Dedifferentiated amniotic fluid mesenchymal stem cell (primary cell): ENCODE measurements around the gene SMIM12.
A peak's percentile ranks its signal among the peaks of the same experiment; 100 is the strongest.
"Not testable (repeated sequence)": the region's sequence is repeated elsewhere in the genome, so short reads cannot be mapped to it uniquely, and the experiment has no call there.

Source experiments
- DNase-seq: peaks from one replicate; pipeline ENCODE4 v3.0.0-alpha.2; 2016; ENCODE audit errors: extremely low spot score

The SMIM12 gene

GRCh38 chr1:34844252-34844634 lies 15.3 kb downstream of the SMIM12 start:
- DNase-seq = no peak

DNA sequence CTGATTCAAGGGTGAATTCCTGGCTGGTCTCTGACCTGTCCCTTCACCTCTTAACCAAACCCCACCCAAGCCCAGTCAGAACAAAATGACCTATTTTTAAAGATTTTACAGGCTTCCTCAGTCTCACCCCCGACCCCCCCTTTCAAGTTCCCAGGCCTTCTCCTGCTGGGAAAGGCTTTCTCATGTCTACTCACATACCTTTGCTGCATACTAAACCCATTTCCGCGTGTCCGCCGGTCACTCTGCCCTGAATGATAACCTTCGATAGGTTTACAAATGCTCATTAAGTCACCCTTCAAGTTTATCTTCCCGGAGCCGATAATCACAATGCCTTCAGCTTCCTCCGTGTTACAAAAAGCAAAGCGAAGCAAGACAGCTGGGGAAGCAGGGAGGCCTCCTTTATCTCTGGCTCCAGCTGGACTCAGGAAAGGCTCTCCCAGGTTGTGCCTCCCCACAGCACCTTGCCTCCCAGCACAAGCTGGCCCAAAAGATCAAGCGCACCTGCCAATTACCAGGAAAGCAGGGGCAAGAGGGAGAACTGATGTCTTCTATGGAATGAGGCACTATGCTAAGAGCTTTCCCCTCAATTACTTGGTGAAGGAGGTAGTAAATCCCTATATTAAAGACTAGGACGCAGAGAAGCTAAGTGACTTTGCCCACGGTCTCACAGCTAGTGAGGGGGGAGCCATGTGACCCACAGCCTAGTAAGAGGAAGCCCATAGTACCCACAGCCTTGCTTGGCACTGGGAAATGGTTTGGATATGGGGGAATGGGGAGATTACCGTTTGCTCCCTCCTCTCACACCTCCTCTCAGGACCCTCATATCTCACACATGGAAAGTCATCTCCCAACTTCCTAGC lies 15.9 kb downstream of the SMIM12 start:
- no peak for DNase-seq

GRCh38 chr1:34842952-34843371 lies 16.6 kb downstream of the SMIM12 start:
- no peak for DNase-seq

DNA sequence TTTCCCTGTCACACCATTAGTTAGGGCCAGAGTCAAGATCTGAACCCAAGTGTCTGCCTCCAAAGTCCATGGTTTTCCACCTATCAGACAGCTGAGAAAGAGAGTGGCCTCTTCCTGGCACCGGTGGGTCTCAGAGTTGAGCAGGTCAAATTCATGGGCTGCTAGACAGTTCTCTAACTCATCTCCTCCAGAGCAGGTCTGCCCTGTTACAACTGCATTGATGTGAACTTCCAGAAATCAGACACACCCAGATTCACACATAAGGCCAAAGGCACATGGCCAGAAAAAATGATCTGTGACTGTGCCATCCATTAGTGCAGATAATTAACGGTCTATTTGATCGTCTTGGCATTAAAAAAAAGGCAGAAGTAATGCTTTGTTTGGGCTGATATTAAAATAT lies 17.5 kb downstream of the SMIM12 start:
- DNase-seq = no peak

DNA sequence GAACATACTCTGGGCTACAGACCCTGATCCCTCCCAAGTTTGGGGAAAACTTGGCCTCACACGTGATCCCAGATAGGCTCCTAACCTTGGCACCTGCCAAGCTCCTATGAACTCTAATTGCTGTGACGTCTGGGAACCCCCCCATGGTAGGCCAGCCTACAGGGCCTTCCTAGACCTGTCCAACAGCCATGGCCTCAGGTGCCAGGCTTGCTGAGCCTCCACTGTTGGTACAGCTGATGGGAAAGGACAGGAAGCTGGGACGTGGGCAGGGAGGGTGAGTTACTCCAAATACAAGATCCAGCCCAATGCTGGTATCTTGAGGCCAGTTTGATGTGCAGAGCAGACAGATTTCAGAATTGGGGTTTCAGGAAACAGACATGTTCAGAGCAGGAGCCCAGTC lies 19.1 kb downstream of the SMIM12 start:
- DNase-seq = no peak

GRCh38 chr1:34839526-34840305 lies 19.8 kb downstream of the SMIM12 start:
- no peak for DNase-seq

DNA sequence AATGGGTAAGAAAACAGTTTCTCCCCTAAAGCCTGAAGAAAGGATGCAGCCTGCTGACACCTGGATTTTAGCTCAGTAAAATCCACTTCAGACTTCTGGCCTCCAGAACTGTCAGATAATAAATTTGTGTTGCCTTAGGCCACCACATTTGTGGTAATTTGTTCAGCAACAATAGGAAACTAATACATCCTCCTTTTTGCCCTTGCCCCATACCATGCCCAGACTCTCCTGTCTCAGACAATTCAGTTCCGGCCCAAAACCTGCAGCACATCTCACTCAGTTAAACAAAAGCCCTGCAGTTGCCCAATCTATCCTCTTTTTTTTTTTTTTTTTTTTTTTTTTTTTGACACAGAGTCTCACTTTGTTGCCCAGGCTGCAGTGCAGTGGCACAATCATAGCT lies 25.8 kb downstream of the SMIM12 start:
- DNase-seq = no peak

GRCh38 chr1:34831721-34832246 lies 27.8 kb downstream of the SMIM12 start:
- DNase-seq = no peak

GRCh38 chr1:34829250-34829649 lies 30.3 kb downstream of the SMIM12 start:
- DNase-seq = no peak

GRCh38 chr1:34828611-34829010 lies 30.9 kb downstream of the SMIM12 start:
- DNase-seq = no peak

DNA sequence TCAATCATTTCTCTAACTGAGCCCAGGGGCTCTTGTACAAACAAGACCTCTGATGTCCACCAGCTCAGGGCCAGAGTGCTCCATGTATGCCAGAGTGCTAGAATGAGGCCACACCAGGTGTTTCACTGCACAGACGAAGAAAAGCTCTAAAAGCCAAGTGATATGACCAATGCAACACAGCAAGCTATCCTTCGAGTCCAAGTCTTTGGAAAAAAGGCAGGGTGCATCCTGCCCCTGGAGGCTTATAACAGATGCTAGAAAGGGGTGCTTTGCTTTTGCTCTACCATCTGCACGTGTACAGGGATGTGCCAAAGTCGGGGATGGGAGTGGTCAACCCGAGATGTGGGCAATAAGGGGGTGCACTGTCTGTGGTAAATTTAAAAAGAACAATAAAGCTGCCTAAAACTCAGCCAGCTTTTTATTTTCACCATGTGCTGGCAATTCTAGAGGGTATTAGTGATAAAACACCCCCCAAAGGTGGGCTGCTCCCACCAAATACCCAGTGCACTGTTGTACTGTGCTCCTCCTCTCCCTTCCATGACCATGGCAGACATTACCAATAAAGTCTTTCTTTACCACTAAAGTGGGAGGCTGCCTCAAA lies 32.1 kb downstream of the SMIM12 start:
- DNase-seq = no peak

DNA sequence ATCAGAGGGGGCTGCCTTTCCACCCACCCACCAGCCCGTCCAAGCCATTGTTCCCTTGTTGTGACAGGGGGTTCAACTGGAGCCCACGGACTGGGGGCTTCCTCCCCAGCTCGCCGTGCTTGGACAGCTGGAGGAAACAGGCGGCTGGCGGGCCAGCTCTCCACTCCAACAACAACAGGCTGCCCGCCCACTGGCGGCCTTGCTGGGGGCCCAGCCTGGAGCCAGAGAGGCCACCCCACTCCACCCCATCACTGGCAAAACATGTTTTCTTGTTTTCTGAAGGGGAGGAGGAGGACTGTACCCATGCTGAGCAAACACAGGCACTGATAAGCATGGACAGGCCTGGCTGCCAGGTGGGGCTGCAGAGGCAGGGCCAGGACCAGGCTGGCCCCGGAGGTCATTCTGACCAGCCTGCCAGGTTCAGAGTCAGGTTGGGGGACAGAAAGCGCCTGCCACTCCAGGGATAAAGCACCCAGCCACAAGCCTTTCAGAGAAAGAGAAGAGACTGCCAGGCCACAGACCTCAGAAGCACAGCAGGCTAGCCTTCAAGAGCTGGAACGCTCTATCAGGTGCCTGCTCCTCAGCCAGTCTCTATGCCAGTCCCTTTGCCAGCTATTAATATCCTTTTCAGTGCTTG lies 34.0 kb downstream of the SMIM12 start:
- DNase-seq = no peak

GRCh38 chr1:34824817-34825454 lies 34.6 kb downstream of the SMIM12 start:
- DNase-seq = no peak

- DNase-seq = no peak
These were observed 37.3 kb downstream of the SMIM12 start for GRCh38 chr1:34822202-34822601.

GRCh38 chr1:34818862-34819261 lies 40.7 kb downstream of the SMIM12 start:
- DNase-seq = not testable (repeated sequence)

DNA sequence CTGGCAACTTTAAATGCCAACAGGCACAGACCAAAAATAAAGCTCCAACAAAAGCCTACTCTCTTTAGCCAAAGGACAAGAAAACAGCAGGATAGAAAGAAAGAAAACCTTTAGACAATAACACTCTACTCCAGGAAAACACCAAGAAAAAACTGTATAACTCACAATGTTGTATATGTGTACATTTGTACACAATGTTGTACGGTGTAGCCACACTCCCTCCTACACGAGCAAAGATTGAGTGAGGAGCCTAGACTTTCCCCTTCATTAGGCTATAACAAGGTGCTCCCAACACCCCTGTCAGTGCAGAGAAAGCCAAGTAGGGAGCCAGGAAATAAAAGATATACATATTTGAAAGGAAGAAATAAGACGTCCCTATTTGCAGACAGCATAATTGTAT lies 42.8 kb downstream of the SMIM12 start:
- no peak for DNase-seq

GRCh38 chr1:34816332-34816731 lies 43.2 kb downstream of the SMIM12 start:
- no peak for DNase-seq

GRCh38 chr1:34810781-34811180 lies 48.8 kb downstream of the SMIM12 start:
- not testable (repeated sequence) for DNase-seq

GRCh38 chr1:34808051-34808810 lies 51.3 kb downstream of the SMIM12 start:
- DNase-seq = no peak

DNA sequence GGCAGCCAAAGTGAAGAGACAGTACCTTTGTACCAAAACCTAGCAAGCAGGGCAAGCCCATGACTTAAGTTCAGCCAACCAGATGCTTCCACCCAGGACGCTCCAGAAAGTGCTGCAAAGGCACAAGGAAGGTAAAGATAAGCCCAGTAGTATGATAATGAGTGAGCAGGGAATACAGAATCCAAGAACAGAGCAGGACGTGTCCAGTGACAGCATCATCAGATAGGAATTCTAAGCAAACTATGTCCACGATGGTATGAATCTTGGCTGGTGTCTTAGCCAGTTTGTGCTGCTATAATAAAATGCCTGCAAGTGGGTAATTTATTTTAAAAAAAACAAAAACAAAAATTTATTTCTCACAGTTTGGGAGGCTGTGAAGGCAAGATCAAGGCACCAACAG lies 53.2 kb downstream of the SMIM12 start:
- DNase-seq = peak; percentile 51

DNA sequence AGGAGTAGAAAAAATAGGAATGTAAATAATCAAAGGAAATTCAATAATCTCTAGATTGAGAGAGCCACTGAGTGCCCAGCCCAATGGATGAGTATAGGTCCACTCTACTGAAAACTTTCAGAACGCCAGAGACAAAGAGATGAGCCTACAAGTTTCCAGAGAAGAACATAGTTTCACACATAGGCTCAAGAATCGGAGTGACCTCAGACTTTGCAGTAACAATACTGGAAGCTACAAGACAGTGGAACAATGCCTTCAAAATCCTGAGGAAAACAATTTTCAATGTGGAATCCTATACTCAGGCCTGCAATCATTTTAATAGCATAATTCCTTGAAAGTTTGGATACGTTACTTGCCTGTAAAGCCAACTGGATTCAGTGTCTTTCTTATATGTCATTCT lies 55.8 kb downstream of the SMIM12 start:
- DNase-seq = no peak
